ENCODE measurements around the gene KIRREL3.

The KIRREL3 gene

GRCh38 chr11:126821827-126822226 is 178.7 kb downstream of the KIRREL3 start:
- no peak for DNase-seq

- DNase-seq = no peak
These were observed 181.4 kb downstream of the KIRREL3 start for GRCh38 chr11:126819194-126819593.

- DNase-seq = no peak
These were observed 182.8 kb downstream of the KIRREL3 start for GRCh38 chr11:126817523-126818450.

- DNase-seq = no peak
These were observed 183.5 kb downstream of the KIRREL3 start for GRCh38 chr11:126817096-126817495.

GRCh38 chr11:126816645-126817044 is 183.9 kb downstream of the KIRREL3 start:
- no peak for DNase-seq

- DNase-seq = no peak
These were observed 185.5 kb downstream of the KIRREL3 start for GRCh38 chr11:126815111-126815510.

GRCh38 chr11:126810776-126811175 is 189.8 kb downstream of the KIRREL3 start:
- no peak for DNase-seq

GRCh38 chr11:126809514-126810289 is 190.9 kb downstream of the KIRREL3 start:
- no peak for DNase-seq

GRCh38 chr11:126808836-126809235 is 191.7 kb downstream of the KIRREL3 start:
- no peak for DNase-seq

- no peak for DNase-seq
These were observed 192.3 kb downstream of the KIRREL3 start for GRCh38 chr11:126808296-126808695.

GRCh38 chr11:126805870-126806269 is 194.7 kb downstream of the KIRREL3 start:
- no peak for DNase-seq

- no peak for DNase-seq
These were observed 196.2 kb downstream of the KIRREL3 start for GRCh38 chr11:126804363-126804762.

GRCh38 chr11:126800009-126800408 is 200.6 kb downstream of the KIRREL3 start:
- DNase-seq = no peak

- DNase-seq = no peak
These were observed 203.0 kb downstream of the KIRREL3 start for GRCh38 chr11:126797457-126798169.

- no peak for DNase-seq
These were observed 207.0 kb downstream of the KIRREL3 start for GRCh38 chr11:126793596-126793995.

- no peak for DNase-seq
These were observed 208.6 kb downstream of the KIRREL3 start for GRCh38 chr11:126791991-126792390.

GRCh38 chr11:126791446-126791845 is 209.1 kb downstream of the KIRREL3 start:
- no peak for DNase-seq

GRCh38 chr11:126790550-126791081 is 210.0 kb downstream of the KIRREL3 start:
- DNase-seq = no peak

GRCh38 chr11:126782810-126783209 is 217.8 kb downstream of the KIRREL3 start:
- DNase-seq = no peak

- DNase-seq = no peak
These were observed 218.6 kb downstream of the KIRREL3 start for GRCh38 chr11:126781942-126782341.

- DNase-seq = no peak
These were observed 224.5 kb downstream of the KIRREL3 start for GRCh38 chr11:126776119-126776518.

- DNase-seq = no peak
These were observed 228.3 kb downstream of the KIRREL3 start for GRCh38 chr11:126772267-126772666.

GRCh38 chr11:126768702-126769101 is 231.9 kb downstream of the KIRREL3 start:
- no peak for DNase-seq

Data from GOT3 (cell line).